OCI-LY1 (cell line): ENCODE measurements around the gene MESD.

Experiments used
- H2AFZ ChIP-seq: fragments of 200-600 bp; sonication (generic), shearing (Covaris generic); 2 replicates; pipeline ENCODE4 v1.6.0; 2014; ENCODE audit warnings: antibody characterized with exemption, mild to moderate bottlenecking, low read length
- H3F3A ChIP-seq: fragments of 200-600 bp; sonication (generic), shearing (Covaris generic); 2 replicates; pipeline ENCODE4 v1.6.0; 2014; ENCODE audit warnings: mild to moderate bottlenecking, antibody characterized with exemption, low read length, moderate library complexity; ENCODE audit not compliant: insufficient read depth
- H3K27ac ChIP-seq: fragments of 200-600 bp; sonication (generic); 2 replicates; pipeline ENCODE4 v1.5.1; 2014; ENCODE audit warnings: low read length, mixed run types, mild to moderate bottlenecking, low read depth; ENCODE audit not compliant: poor library complexity, severe bottlenecking
- H3K27me3 ChIP-seq: fragments of 200-600 bp; sonication (generic); 2 replicates; pipeline ENCODE4 v1.6.0; 2014; ENCODE audit warnings: antibody characterized with exemption, mild to moderate bottlenecking, low read length, moderate library complexity; ENCODE audit not compliant: insufficient read depth
- H3K36me3 ChIP-seq: fragments of 200-600 bp; sonication (generic); 2 replicates; pipeline ENCODE4 v1.6.1; 2014; ENCODE audit warnings: mild to moderate bottlenecking, antibody characterized with exemption, low read length, moderate library complexity, mixed read lengths; ENCODE audit not compliant: insufficient read depth
- H3K4me1 ChIP-seq: fragments of 200-600 bp; sonication (generic); 2 replicates; pipeline ENCODE4 v1.5.1; 2014; ENCODE audit warnings: mild to moderate bottlenecking, low read length, moderate library complexity; ENCODE audit not compliant: insufficient read depth, severe bottlenecking
- H3K4me2 ChIP-seq: fragments of 200-600 bp; sonication (generic), shearing (Covaris generic); 2 replicates; pipeline ENCODE4 v1.6.1; 2014; ENCODE audit warnings: low read length
- H3K4me3 ChIP-seq: fragments of 200-600 bp; sonication (generic); 2 replicates; pipeline ENCODE4 v1.5.1; 2014; ENCODE audit warnings: low read length, low read depth, mild to moderate bottlenecking, mixed read lengths; ENCODE audit not compliant: poor library complexity, severe bottlenecking
- H3K79me2 ChIP-seq: fragments of 200-600 bp; shearing (Covaris generic); 2 replicates; pipeline ENCODE4 v1.6.1; 2016; ENCODE audit warnings: mixed run types, low read length, mixed read lengths; ENCODE audit not compliant: insufficient read depth
- H3K9ac ChIP-seq: fragments of 200-600 bp; sonication (generic), shearing (Covaris generic); 2 replicates; pipeline ENCODE4 v1.6.1; 2014; ENCODE audit warnings: mild to moderate bottlenecking, low read length, mixed read lengths
- H3K9me2 ChIP-seq: fragments of 200-600 bp; sonication (generic), shearing (Covaris generic); 2 replicates; pipeline ENCODE4 v1.6.1; 2014; ENCODE audit warnings: low read depth, mild to moderate bottlenecking, low read length, mixed read lengths
- H3K9me3 ChIP-seq: fragments of 200-600 bp; shearing (Covaris generic); 2 replicates; pipeline ENCODE4 v1.6.1; 2014; ENCODE audit warnings: low read length, mixed read lengths
- H4K20me1 ChIP-seq: fragments of 200-600 bp; sonication (generic), shearing (Covaris generic); 2 replicates; pipeline ENCODE4 v1.6.0; 2016; ENCODE audit warnings: mild to moderate bottlenecking, low read length; ENCODE audit not compliant: insufficient read depth
- CTCF ChIP-seq: fragments of 200-600 bp; sonication (generic), shearing (Covaris generic); IDR thresholded peaks from 2 replicates; pipeline ENCODE4 v1.5.1; 2017; ENCODE audit warnings: mild to moderate bottlenecking, antibody characterized with exemption, low read length, moderate library complexity, mixed read lengths
- EZH2 ChIP-seq: fragments of 200-600 bp; sonication (generic), shearing (Covaris generic); IDR thresholded peaks from 2 replicates; pipeline ENCODE4 v1.8.0; 2017; ENCODE audit warnings: borderline replicate concordance, mixed run types, mild to moderate bottlenecking, antibody characterized with exemption, low read length, moderate library complexity, mixed read lengths

MESD gene

GRCh38 chr15:80916056-80916455 is 73.6 kb downstream of the MESD start:
- H3K4me1 ChIP-seq = no peaks in the 10 kb centered on the region
- no peak overlapping the region for H3K27ac ChIP-seq
- H3K79me2 ChIP-seq = no peaks in the 10 kb centered on the region
- H2AFZ ChIP-seq = no peak overlapping the region
- H3K9me2 ChIP-seq = no peaks in the 10 kb centered on the region
- H4K20me1 ChIP-seq = no peaks in the 10 kb centered on the region
- H3K9ac ChIP-seq = no peak overlapping the region
- no peaks in the 10 kb centered on the region for H3K9me3 ChIP-seq
- no peaks in the 10 kb centered on the region for H3K27me3 ChIP-seq
- no peak overlapping the region for H3K4me3 ChIP-seq
- no peaks in the 10 kb centered on the region for H3K36me3 ChIP-seq
- TF ChIP-seq CTCF (no peak), EZH2 (no peak)
- H3F3A ChIP-seq = no peaks in the 10 kb centered on the region
- H3K4me2 ChIP-seq = no peak overlapping the region

GRCh38 chr15:80915472-80915871 is 74.1 kb downstream of the MESD start:
- Histone ChIP-seq H3F3A (no peaks in the 10 kb centered on the region), H3K9ac (no peak overlapping the region), H3K4me1 (no peaks in the 10 kb centered on the region), H3K27ac (no peak overlapping the region), H3K79me2 (no peaks in the 10 kb centered on the region), H3K9me2 (no peaks in the 10 kb centered on the region), H3K4me3 (no peak overlapping the region), H3K4me2 (no peak overlapping the region), H4K20me1 (no peaks in the 10 kb centered on the region), H3K36me3 (no peaks in the 10 kb centered on the region), H3K9me3 (no peaks in the 10 kb centered on the region), H2AFZ (no peak overlapping the region), H3K27me3 (no peaks in the 10 kb centered on the region)
- TF ChIP-seq EZH2 = no peak
- peak; percentile 22; the same call in 1 of the 2 replicates for TF ChIP-seq CTCF

DNA sequence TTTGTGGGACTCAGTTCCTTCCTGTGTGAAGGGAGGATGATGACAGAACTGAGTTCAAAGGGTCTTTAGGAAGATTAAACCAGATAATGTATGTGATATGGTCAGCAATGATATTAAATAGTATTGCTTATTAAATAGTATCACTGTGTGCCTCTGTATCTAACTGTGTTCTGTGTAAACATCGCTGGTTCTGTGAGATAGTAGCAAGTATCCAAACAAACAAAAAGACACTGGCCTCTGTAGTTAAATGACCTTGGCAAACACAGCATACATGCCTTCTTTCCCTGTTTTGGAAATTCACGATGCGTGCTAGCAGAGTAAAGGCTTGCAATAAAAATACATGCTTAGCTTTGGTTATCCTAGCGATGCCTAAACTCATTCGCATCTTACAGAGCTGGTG is 76.1 kb downstream of the MESD start:
- H3K27me3 ChIP-seq = no peaks in the 10 kb centered on the region
- no peak overlapping the region for H3K4me2 ChIP-seq
- no peaks in the 10 kb centered on the region for H4K20me1 ChIP-seq
- H3K9me3 ChIP-seq = no peaks in the 10 kb centered on the region
- no peaks in the 10 kb centered on the region for H3K4me1 ChIP-seq
- TF ChIP-seq CTCF (no peak), EZH2 (no peak)
- H3K4me3 ChIP-seq = no peak overlapping the region
- no peaks in the 10 kb centered on the region for H3K36me3 ChIP-seq
- H3K9me2 ChIP-seq = no peaks in the 10 kb centered on the region
- no peak overlapping the region for H3K9ac ChIP-seq
- H2AFZ ChIP-seq = no peak overlapping the region
- H3F3A ChIP-seq = no peaks in the 10 kb centered on the region
- no peak overlapping the region for H3K27ac ChIP-seq
- H3K79me2 ChIP-seq = no peaks in the 10 kb centered on the region
